GM19463 (cell line): Measurements from ENCODE around the gene SLC8A2.
"Not testable (repeated sequence)": the region's sequence is repeated elsewhere in the genome, so short reads cannot be mapped to it uniquely, and the experiment has no call there.

ENCODE experiments used
- ATAC-seq: cut with Tn5 transposase; IDR thresholded peaks from one replicate; pipeline ENCODE4 v1.9.1; 2021; ENCODE audit warnings: mild to moderate bottlenecking, moderate library complexity; ENCODE audit not compliant: unreplicated experiment

Gene SLC8A2

GRCh38 chr19:47386582-47386981, 85.1 kb downstream of the SLC8A2 start:
- not testable (repeated sequence) for ATAC-seq

GRCh38 chr19:47384533-47384932, 87.2 kb downstream of the SLC8A2 start:
- not testable (repeated sequence) for ATAC-seq

GRCh38 chr19:47383890-47384289, 87.8 kb downstream of the SLC8A2 start:
- ATAC-seq, result not testable (repeated sequence)

GRCh38 chr19:47381653-47382279, 89.9 kb downstream of the SLC8A2 start:
- ATAC-seq, result no peak

GRCh38 chr19:47381121-47381520, 90.6 kb downstream of the SLC8A2 start:
- no peak for ATAC-seq

GRCh38 chr19:47380559-47380958, 91.1 kb downstream of the SLC8A2 start:
- no peak for ATAC-seq

GRCh38 chr19:47379381-47379938, 92.2 kb downstream of the SLC8A2 start:
- no peak for ATAC-seq

- ATAC-seq, result no peak
These were observed 93.4 kb downstream of the SLC8A2 start for GRCh38 chr19:47378246-47378645.
